Hepatic stellate cell (primary cell): ENCODE data around the gene TMEM169.
A peak's percentile ranks its signal among the peaks of the same experiment; 100 is the strongest.
"Not testable (repeated sequence)": the region's sequence is repeated elsewhere in the genome, so short reads cannot be mapped to it uniquely, and the experiment has no call there.

Experiments used
- DNase-seq: peaks from one replicate; pipeline ENCODE4 v3.0.0; 2011; ENCODE audit warnings: low spot score

Gene TMEM169

GRCh38 chr2:216131175-216131926 lies 49.6 kb downstream of the TMEM169 start:
- no peak for DNase-seq

GRCh38 chr2:216132585-216132984 lies 50.9 kb downstream of the TMEM169 start:
- DNase-seq: no peak

- no peak for DNase-seq
These were observed 51.7 kb downstream of the TMEM169 start for GRCh38 chr2:216133397-216133796.

- no peak for DNase-seq
These were observed 53.3 kb downstream of the TMEM169 start for GRCh38 chr2:216134958-216135541.

GRCh38 chr2:216139884-216140283 lies 58.2 kb downstream of the TMEM169 start:
- DNase-seq: no peak

GRCh38 chr2:216141516-216141915 lies 59.8 kb downstream of the TMEM169 start:
- not testable (repeated sequence) for DNase-seq

GRCh38 chr2:216142540-216142939 lies 60.8 kb downstream of the TMEM169 start:
- DNase-seq: peak; percentile 14

- DNase-seq: no peak
These were observed 62.7 kb downstream of the TMEM169 start for GRCh38 chr2:216144372-216144771.

- DNase-seq: no peak
These were observed 63.1 kb downstream of the TMEM169 start for GRCh38 chr2:216144857-216145256.

- no peak for DNase-seq
These were observed 64.9 kb downstream of the TMEM169 start for GRCh38 chr2:216146573-216146972.

GRCh38 chr2:216147172-216148131 lies 65.7 kb downstream of the TMEM169 start:
- DNase-seq: no peak

- no peak for DNase-seq
These were observed 67.3 kb downstream of the TMEM169 start for GRCh38 chr2:216148983-216149382.

- no peak for DNase-seq
These were observed 68.0 kb downstream of the TMEM169 start for GRCh38 chr2:216149741-216150140.

GRCh38 chr2:216151313-216152025 lies 69.8 kb downstream of the TMEM169 start:
- no peak for DNase-seq
